H9 (cell line): ENCODE data around the gene FCHO1. TPM values are rescaled to one million over a fixed set of nuclear protein-coding genes. Genes with fewer than 3 reads are reported as not detected.

ENCODE experiments used
- DNase-seq: peaks from one replicate; pipeline ENCODE4 v3.0.0-alpha.2; 2017
- H2AFZ ChIP-seq: one replicate; pipeline ENCODE4 v1.6.1; 2013; ENCODE audit warnings: mild to moderate bottlenecking, low read length, control low read depth, moderate library complexity
- H2AK5ac ChIP-seq: 2 replicates; pipeline ENCODE4 v1.6.1; 2013; ENCODE audit warnings: low read length, control low read depth, mixed read lengths; ENCODE audit not compliant: insufficient read length
- H2BK120ac ChIP-seq: one replicate; pipeline ENCODE4 v1.6.1; 2013; ENCODE audit warnings: low read depth, mild to moderate bottlenecking, low read length, control low read depth, inconsistent platforms; ENCODE audit not compliant: poor library complexity, severe bottlenecking
- H2BK12ac ChIP-seq: 2 replicates; pipeline ENCODE4 v1.6.1; 2013; ENCODE audit warnings: low read length, control low read depth, mixed read lengths, low read depth; ENCODE audit not compliant: insufficient read length
- H2BK15ac ChIP-seq: 2 replicates; pipeline ENCODE4 v1.6.1; 2013; ENCODE audit warnings: low read depth, low read length, control low read depth
- H2BK20ac ChIP-seq: one replicate; pipeline ENCODE4 v1.6.1; 2013; ENCODE audit warnings: low read depth, mild to moderate bottlenecking, low read length, control low read depth, inconsistent platforms; ENCODE audit not compliant: poor library complexity, severe bottlenecking
- H2BK5ac ChIP-seq: 2 replicates; pipeline ENCODE4 v1.6.1; 2013; ENCODE audit warnings: low read length, control low read depth, mixed read lengths; ENCODE audit not compliant: insufficient read length
- H3K14ac ChIP-seq: 2 replicates; pipeline ENCODE4 v1.6.1; 2013; ENCODE audit warnings: low read length, control low read depth; ENCODE audit not compliant: insufficient read depth
- H3K18ac ChIP-seq: 2 replicates; pipeline ENCODE4 v1.6.1; 2013; ENCODE audit warnings: low read depth, mild to moderate bottlenecking, mixed read lengths, low read length, control low read depth; ENCODE audit not compliant: insufficient read length
- H3K23ac ChIP-seq: 2 replicates; pipeline ENCODE4 v1.6.1; 2013; ENCODE audit warnings: low read length, control low read depth, mixed read lengths, low read depth; ENCODE audit not compliant: insufficient read length
- H3K23me2 ChIP-seq: 2 replicates; pipeline ENCODE4 v1.6.1; 2013; ENCODE audit warnings: low read depth, mild to moderate bottlenecking, mixed read lengths, low read length, control low read depth; ENCODE audit not compliant: insufficient read length, poor library complexity, severe bottlenecking
- H3K27ac ChIP-seq: 2 replicates; pipeline ENCODE4 v1.5.1; 2013; ENCODE audit warnings: low read length, control low read depth, mixed read lengths, low read depth; ENCODE audit not compliant: insufficient read length
- H3K27me3 ChIP-seq: 2 replicates; pipeline ENCODE4 v1.6.1; 2013; ENCODE audit warnings: low read length, control low read depth, inconsistent platforms; ENCODE audit not compliant: insufficient read depth
- H3K4ac ChIP-seq: 2 replicates; pipeline ENCODE4 v1.6.1; 2013; ENCODE audit warnings: low read depth, mild to moderate bottlenecking, control low read depth, inconsistent platforms, low read length, moderate library complexity
- H3K4me1 ChIP-seq: 2 replicates; pipeline ENCODE4 v1.6.1; 2013; ENCODE audit warnings: low read length, control low read depth, inconsistent platforms; ENCODE audit not compliant: insufficient read depth
- H3K4me2 ChIP-seq: 2 replicates; pipeline ENCODE4 v1.6.1; 2013; ENCODE audit warnings: low read length, control low read depth, mixed read lengths; ENCODE audit not compliant: insufficient read length, insufficient read depth
- H3K56ac ChIP-seq: 2 replicates; pipeline ENCODE4 v1.6.1; 2013; ENCODE audit warnings: low read depth, mild to moderate bottlenecking, mixed read lengths, low read length, control low read depth; ENCODE audit not compliant: insufficient read length
- H3K79me1 ChIP-seq: 2 replicates; pipeline ENCODE4 v1.6.1; 2013; ENCODE audit warnings: low read depth, mild to moderate bottlenecking, moderate library complexity, low read length, control low read depth, inconsistent platforms; ENCODE audit not compliant: insufficient read depth, poor library complexity, severe bottlenecking
- H3K79me2 ChIP-seq: 2 replicates; pipeline ENCODE4 v1.6.1; 2013; ENCODE audit warnings: low read length, control low read depth, inconsistent platforms; ENCODE audit not compliant: insufficient read depth
- H3K9ac ChIP-seq: 2 replicates; pipeline ENCODE4 v1.6.1; 2013; ENCODE audit warnings: low read length, control low read depth, mixed read lengths; ENCODE audit not compliant: insufficient read length; ENCODE audit errors: extremely low read depth
- H3K9me3 ChIP-seq: one replicate; pipeline ENCODE4 v1.6.1; 2013; ENCODE audit warnings: low read depth, low read length, inconsistent platforms; ENCODE audit not compliant: control insufficient read depth
- H3T11ph ChIP-seq: one replicate; pipeline ENCODE4 v1.6.1; 2013; ENCODE audit warnings: mild to moderate bottlenecking, low read length, control low read depth, inconsistent platforms
- H4K20me1 ChIP-seq: one replicate; pipeline ENCODE4 v1.6.1; 2013; ENCODE audit not compliant: control insufficient read depth, insufficient read length, insufficient read depth
- H4K5ac ChIP-seq: 2 replicates; pipeline ENCODE4 v1.6.1; 2013; ENCODE audit warnings: low read depth, mild to moderate bottlenecking, mixed read lengths, low read length, control low read depth; ENCODE audit not compliant: insufficient read length
- H4K8ac ChIP-seq: replicated peaks from 2 replicates; pipeline ENCODE4 v1.6.1; 2013; ENCODE audit warnings: low read length, control low read depth, mixed read lengths, low read depth; ENCODE audit not compliant: insufficient read length
- H4K91ac ChIP-seq: 2 replicates; pipeline ENCODE4 v1.6.1; 2013; ENCODE audit warnings: low read depth, mild to moderate bottlenecking, moderate library complexity, mixed read lengths, low read length, control low read depth; ENCODE audit not compliant: insufficient read length
- H3K27ac Mint-ChIP-seq, 3 experiments: 2 replicates in 2 of 3; 3 replicates in 1 of 3; pipeline ENCODE4 v1.8.0; 2020 to 2021; ENCODE audit warnings: mixed read lengths in 3 of 3, mild to moderate bottlenecking in 1 of 3, moderate library complexity in 1 of 3
- H3K27me3 Mint-ChIP-seq: 2 replicates; pipeline ENCODE4 v1.8.0; 2021; ENCODE audit warnings: low read depth, mild to moderate bottlenecking, moderate library complexity, mixed read lengths
- H3K36me3 Mint-ChIP-seq, 3 experiments: 2 replicates in 2 of 3; 3 replicates in 1 of 3; pipeline ENCODE4 v1.8.0; 2020 to 2021; ENCODE audit warnings: low read depth in 3 of 3, mixed read lengths in 3 of 3; ENCODE audit not compliant: insufficient read depth in 1 of 3
- H3K4me1 Mint-ChIP-seq, 2 experiments: 2 replicates each; pipeline ENCODE4 v1.8.0; 2020; ENCODE audit warnings: mixed read lengths in 2 of 2
- H3K4me3 Mint-ChIP-seq, 2 experiments: 2 replicates in 1 of 2; 3 replicates in 1 of 2; pipeline ENCODE4 v1.8.0; 2020 to 2021; ENCODE audit warnings: mild to moderate bottlenecking in 2 of 2, mixed read lengths in 2 of 2, moderate library complexity in 1 of 2
- H3K9me3 Mint-ChIP-seq, 2 experiments: 2 replicates in 1 of 2; 3 replicates in 1 of 2; pipeline ENCODE4 v1.8.0; 2020; ENCODE audit warnings: mild to moderate bottlenecking in 2 of 2, mixed read lengths in 2 of 2, moderate library complexity in 1 of 2
- CTCF ChIP-seq: fragments of 200-600 bp; sonication (generic); conservative IDR thresholded peaks from 3 replicates; pipeline ENCODE4 v1.8.0; 2021; ENCODE audit warnings: antibody characterized with exemption, mild to moderate bottlenecking
- WGBS: extraction: QIAGEN DNeasy Blood & Tissue Kit; methylation state at CpG from one replicate; pipeline ENCODE4 v1.1.7; 2013; ENCODE audit warnings: missing lambda C conversion rate, low lambda C conversion rate, mixed read lengths; ENCODE audit not compliant: insufficient read length; ENCODE audit errors: extremely low coverage; 5-methylcytosine and 5-hydroxymethylcytosine counted together
- total RNA-seq: library from RNA; stranded (reverse); gene quantifications from 2 replicates; pipeline ENCODE4 v1.2.1, GENCODE V29; 2021

FCHO1 gene
- total RNA-seq, 1 experiment from 2014 or later = 13.1 TPM

GRCh38 chr19:17719730-17720400 lies 31.4 kb upstream of the FCHO1 start:
- Histone ChIP-seq H2BK15ac (no peak overlapping the region), H3K4ac (no peak overlapping the region), H2BK5ac (no peak overlapping the region), H2AFZ (no peak overlapping the region), H3K14ac (peak overlapping the region; percentile 13; the same call in 1 of the 2 replicates), H2BK20ac (no peak overlapping the region), H3K23ac (no peak overlapping the region), H3K27me3 (no peaks in the 10 kb centered on the region), H3K79me2 (peaks cover 14% of the 10 kb centered on the region; the same call in 1 of the 2 replicates), H4K8ac (no peak overlapping the region), H3K23me2 (peaks cover 6% of the 10 kb centered on the region), H4K5ac (no peak overlapping the region), H3K9me3 (no peaks in the 10 kb centered on the region), H2BK12ac (no peak overlapping the region), H2AK5ac (no peak overlapping the region), H4K20me1 (no peaks in the 10 kb centered on the region), H3K56ac (no peak overlapping the region), H2BK120ac (no peak overlapping the region), H3K79me1 (peaks cover 14% of the 10 kb centered on the region), H3K9ac (peak overlapping the region; percentile 45), H3K27ac (no peak overlapping the region), H3K18ac (no peak overlapping the region), H3K4me1 (peaks cover 7% of the 10 kb centered on the region), H4K91ac (no peak overlapping the region), H3T11ph (no peak overlapping the region), H3K4me2 (peak overlapping the region; percentile 95)
- peaks cover 18 to 37% (median 31%) of the 10 kb centered on the region in 3 experiments; a peak in 6 of 7 replicates for H3K36me3 Mint-ChIP-seq
- H3K27ac Mint-ChIP-seq = peak overlapping the region in 2 of 3 experiments; percentile 32 to 93; a peak in 4 of 7 replicates
- peaks cover 22 to 30% of the 10 kb centered on the region in 2 experiments for H3K4me1 Mint-ChIP-seq
- H3K9me3 Mint-ChIP-seq = no peaks in the 10 kb centered on the region; a peak in 1 of 5 replicates
- no peak for TF ChIP-seq CTCF
- no peak for DNase-seq
- no CpG with 5 or more reads among the region's 38 CpGs for WGBS
- peak overlapping the region; percentile 82 to 85 for H3K4me3 Mint-ChIP-seq
- H3K27me3 Mint-ChIP-seq = no peaks in the 10 kb centered on the region
